MG63 (cell line): ENCODE data around the gene ZBTB7B. TPM values are rescaled to one million over a fixed set of nuclear protein-coding genes. Genes with fewer than 3 reads are reported as not detected.

ENCODE experiments used
- DNase-seq: peaks from one replicate; pipeline ENCODE4 v3.0.0-alpha.2; 2020
- H3K27me3 ChIP-seq: fragments of 250-450 bp; sonication (Bioruptor Pico); 2 replicates; pipeline ENCODE4 v1.5.1; 2020; ENCODE audit warnings: mild to moderate bottlenecking, moderate library complexity
- H3K36me3 ChIP-seq: fragments of 250-450 bp; sonication (Bioruptor Pico); 2 replicates; pipeline ENCODE4 v1.5.1; 2020; ENCODE audit warnings: mild to moderate bottlenecking, moderate library complexity
- H3K4me3 ChIP-seq: fragments of 250-450 bp; sonication (Bioruptor Pico); 2 replicates; pipeline ENCODE4 v1.5.1; 2020; ENCODE audit warnings: mild to moderate bottlenecking, moderate library complexity
- H3K9me3 ChIP-seq: fragments of 250-450 bp; sonication (Bioruptor Pico); 2 replicates; pipeline ENCODE4 v1.5.1; 2020; ENCODE audit warnings: mild to moderate bottlenecking, moderate library complexity
- total RNA-seq: library from RNA; depleted of rRNA; stranded (reverse); fragments of >200 nt; shearing (Covaris generic); gene quantifications from 2 replicates; pipeline ENCODE4 v1.2.3, GENCODE V29; 2014; ENCODE audit warnings: low replicate concordance; rRNA removed

ZBTB7B gene
- 25.7 and 60.5 TPM in 2 replicates for total RNA-seq

GRCh38 chr1:155002464-155003226 is at the start of gene ZBTB7B:
Gene ZBTB7B (plus strand): TSS chr1:155002802. CDS start chr1:155014661, 11,859 bp downstream.
- Histone ChIP-seq H3K4me3 (peak within 1 kb of the TSS; percentile 97), H3K9me3 (no peaks in the 10 kb centered on the region; the same call in 1 of the 2 replicates), H3K36me3 (peaks cover 39% of the 10 kb centered on the region), H3K27me3 (no peaks in the 10 kb centered on the region)
- peak; percentile 71 for DNase-seq

GRCh38 chr1:154953611-154954038 is 49.0 kb upstream of the ZBTB7B start:
- Histone ChIP-seq H3K27me3 (no peaks in the 10 kb centered on the region), H3K36me3 (peaks cover 2% of the 10 kb centered on the region), H3K9me3 (no peaks in the 10 kb centered on the region), H3K4me3 (no peak overlapping the region)
- DNase-seq = no peak

GRCh38 chr1:154954541-154954940 is 48.1 kb upstream of the ZBTB7B start:
- DNase-seq = no peak
- Histone ChIP-seq H3K27me3 (no peaks in the 10 kb centered on the region), H3K36me3 (peaks cover 12% of the 10 kb centered on the region), H3K4me3 (no peak overlapping the region), H3K9me3 (no peaks in the 10 kb centered on the region)

DNA sequence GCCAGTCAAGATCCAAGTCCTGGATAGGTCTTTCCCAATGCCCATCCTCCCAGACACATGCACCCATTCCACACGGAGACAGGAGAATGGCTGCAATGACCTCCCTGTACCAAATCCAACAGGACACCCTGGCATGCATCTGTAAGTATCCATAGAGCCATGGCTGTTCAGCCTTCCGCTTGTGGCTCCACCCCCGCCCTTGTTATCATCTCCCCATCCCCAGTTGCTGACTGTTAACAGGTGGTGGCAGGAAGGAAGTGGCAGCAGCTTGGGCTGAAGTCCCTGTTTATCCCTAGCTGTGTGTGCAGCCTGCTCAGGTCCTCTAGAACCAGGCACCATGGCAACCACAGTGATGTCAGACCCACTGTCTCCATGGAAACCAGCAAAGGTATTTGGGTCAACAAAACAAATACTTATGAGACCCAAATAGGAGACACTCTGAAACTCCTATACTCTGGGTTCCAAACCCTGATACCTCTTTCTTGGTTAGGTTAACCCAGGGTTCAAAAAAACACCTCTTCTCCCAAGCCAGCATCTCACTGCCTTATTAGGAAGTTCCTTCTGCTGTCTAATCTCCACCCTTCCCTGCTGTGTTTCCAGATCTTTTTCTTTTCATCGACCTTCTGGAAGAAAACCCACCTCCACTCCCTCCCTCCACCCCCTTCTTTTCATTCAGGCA is 47.4 kb upstream of the ZBTB7B start:
- peaks cover 15% of the 10 kb centered on the region for H3K36me3 ChIP-seq
- H3K4me3 ChIP-seq = peak overlapping the region; percentile 52
- no peak for DNase-seq
- no peaks in the 10 kb centered on the region for H3K27me3 ChIP-seq
- H3K9me3 ChIP-seq = no peaks in the 10 kb centered on the region

- Histone ChIP-seq H3K27me3 (no peaks in the 10 kb centered on the region), H3K36me3 (peaks cover 17% of the 10 kb centered on the region), H3K4me3 (peak within 1 kb of the TSS; percentile 52), H3K9me3 (no peaks in the 10 kb centered on the region)
- DNase-seq = peak; percentile 71
Measured at GRCh38 chr1:154955718-154956543, 46.7 kb upstream of the ZBTB7B start, which contains the start of gene PBXIP1. Gene PBXIP1 (minus strand): TSS chr1:154956099. CDS start chr1:154953721, 2,378 bp downstream.

DNA sequence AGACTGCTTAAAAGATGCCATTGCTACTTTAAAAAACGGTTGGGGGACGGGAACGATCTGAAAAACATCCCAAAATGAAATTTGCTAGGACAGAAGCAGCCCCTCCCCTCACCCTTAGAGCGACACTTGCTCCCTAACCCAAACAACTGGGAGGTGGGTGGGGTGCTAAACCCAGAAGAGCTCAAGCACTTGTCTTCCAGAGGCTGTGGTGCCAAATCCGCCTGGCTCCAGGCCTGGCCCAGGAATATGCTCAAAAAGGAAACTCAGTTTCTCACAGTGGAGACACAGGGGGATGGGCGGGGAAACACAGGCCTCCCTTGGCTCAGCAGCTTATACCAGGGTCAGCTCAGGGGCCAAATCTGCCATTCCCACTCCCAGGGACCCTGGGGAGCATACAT is 46.1 kb upstream of the ZBTB7B start:
- peaks cover 23% of the 10 kb centered on the region for H3K36me3 ChIP-seq
- no peaks in the 10 kb centered on the region for H3K9me3 ChIP-seq
- peak overlapping the region; percentile 52 for H3K4me3 ChIP-seq
- no peaks in the 10 kb centered on the region for H3K27me3 ChIP-seq
- no peak for DNase-seq

GRCh38 chr1:154957091-154957657 is 45.4 kb upstream of the ZBTB7B start:
- peaks cover 27% of the 10 kb centered on the region for H3K36me3 ChIP-seq
- H3K27me3 ChIP-seq = no peaks in the 10 kb centered on the region
- no peaks in the 10 kb centered on the region for H3K9me3 ChIP-seq
- no peak overlapping the region for H3K4me3 ChIP-seq
- no peak for DNase-seq

DNA sequence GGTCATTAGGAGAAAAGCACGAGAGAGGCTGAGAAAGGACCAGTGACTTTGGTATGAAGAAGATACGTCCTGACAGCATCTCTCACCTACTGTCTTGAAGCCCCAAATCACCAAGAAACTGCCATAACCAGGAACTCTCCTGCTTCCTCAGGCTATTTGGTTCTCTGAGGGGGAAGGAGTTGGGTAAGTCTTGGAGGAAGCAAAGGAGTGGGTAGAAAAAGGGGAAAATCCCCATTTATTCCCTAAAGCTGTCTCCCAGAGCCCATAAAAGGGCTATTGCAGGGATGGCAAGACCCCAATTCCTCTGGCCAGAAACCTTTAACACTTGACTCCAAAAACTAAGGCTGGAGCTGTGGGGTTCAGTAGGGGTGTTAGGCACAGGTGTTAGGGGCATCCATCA is 44.6 kb upstream of the ZBTB7B start:
- DNase-seq = no peak
- Histone ChIP-seq H3K36me3 (peaks cover 35% of the 10 kb centered on the region), H3K9me3 (no peaks in the 10 kb centered on the region), H3K4me3 (no peak overlapping the region), H3K27me3 (no peaks in the 10 kb centered on the region)

DNA sequence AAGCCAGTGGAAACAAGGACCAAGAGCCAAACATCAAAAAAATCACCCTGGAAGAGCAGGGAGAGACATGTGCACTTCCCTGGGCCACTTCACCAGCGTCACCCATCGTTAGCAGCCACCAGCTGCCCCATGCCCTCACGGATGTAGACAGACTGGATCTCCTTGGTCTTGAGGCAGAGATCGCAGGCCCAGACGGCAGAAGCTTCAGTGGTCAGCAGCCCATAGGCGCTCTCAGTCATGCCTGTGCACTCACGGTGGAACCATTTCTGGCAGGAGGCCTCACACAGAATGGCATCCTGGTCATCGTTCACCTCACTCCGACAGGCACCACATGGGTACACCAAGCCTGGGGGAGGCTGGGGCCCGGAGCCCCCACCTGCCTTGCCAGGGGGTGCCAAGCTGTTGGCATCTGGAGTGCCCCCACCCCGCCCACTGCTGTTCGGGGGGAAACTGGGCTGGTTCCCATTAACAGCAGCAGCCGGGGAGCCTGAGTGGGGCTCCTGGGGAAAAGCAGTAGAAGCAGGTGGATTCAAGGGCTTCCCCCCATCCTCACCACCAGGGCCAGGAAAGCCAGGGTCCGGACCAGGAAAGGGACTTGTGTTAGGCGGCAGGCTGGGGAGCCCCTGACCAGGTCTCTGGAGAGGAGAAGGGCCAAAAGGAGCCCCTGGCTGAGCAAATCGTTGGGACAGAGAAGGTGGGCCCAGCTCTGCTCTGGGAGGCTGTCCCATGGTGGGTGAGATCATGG is 43.7 kb upstream of the ZBTB7B start:
- no peaks in the 10 kb centered on the region for H3K27me3 ChIP-seq
- H3K4me3 ChIP-seq = no peak overlapping the region
- H3K9me3 ChIP-seq = no peaks in the 10 kb centered on the region
- DNase-seq = no peak
- H3K36me3 ChIP-seq = peaks cover 44% of the 10 kb centered on the region

DNA sequence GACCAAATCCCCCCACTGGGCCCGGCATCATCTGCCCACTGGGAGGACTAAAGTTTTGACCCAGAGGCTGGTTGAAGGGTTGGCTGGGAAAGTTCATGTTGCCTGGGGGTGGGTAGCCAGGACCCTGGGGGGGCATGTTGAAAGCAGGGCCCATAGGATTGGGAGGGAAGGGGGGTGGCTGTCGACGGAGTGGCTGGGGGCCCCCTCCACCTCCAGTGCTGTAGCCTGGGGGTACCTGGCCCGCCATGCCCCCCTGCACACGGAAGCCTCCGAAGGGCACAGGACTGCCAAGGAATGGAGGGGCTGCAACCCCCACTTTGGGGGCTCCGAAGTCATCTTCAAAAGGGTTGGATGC is 43.2 kb upstream of the ZBTB7B start:
- Histone ChIP-seq H3K36me3 (peaks cover 47% of the 10 kb centered on the region), H3K27me3 (no peaks in the 10 kb centered on the region), H3K9me3 (no peaks in the 10 kb centered on the region), H3K4me3 (no peak overlapping the region)
- no peak for DNase-seq

DNA sequence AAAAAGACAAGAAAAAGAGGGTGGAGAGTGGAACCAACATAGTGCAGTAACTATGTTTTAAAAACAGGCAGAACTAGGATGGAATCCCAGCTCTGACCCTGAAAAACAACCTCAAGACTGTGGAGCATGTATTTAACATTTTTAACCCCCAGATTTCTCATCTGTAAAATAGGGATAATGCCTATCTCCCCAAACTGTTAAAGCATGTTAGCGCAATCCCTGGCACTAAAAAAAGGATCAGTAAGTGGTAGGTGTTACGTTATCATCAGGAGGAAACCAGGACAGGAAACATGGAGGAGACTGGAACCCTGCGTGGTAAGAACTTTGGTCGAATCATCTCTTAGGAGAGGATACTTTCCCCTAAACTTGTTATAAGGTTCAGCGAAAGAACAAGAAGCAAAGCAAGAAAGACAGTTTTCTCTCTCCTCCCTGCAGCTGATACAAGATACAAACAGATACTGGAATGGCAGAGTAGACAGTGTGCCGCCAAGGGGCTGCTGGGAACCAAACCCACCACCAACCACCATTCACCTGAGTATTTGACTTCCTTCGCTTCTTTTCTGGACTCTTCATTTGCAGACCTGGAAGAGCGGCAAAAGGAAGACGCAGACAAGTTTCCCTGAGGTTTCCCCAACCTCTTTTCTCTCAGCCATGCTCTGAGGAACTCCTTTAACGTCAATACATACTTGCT is 42.0 kb upstream of the ZBTB7B start:
- Histone ChIP-seq H3K4me3 (peak overlapping the region; percentile 100), H3K9me3 (no peaks in the 10 kb centered on the region), H3K36me3 (peaks cover 58% of the 10 kb centered on the region), H3K27me3 (no peaks in the 10 kb centered on the region)
- DNase-seq = no peak

DNA sequence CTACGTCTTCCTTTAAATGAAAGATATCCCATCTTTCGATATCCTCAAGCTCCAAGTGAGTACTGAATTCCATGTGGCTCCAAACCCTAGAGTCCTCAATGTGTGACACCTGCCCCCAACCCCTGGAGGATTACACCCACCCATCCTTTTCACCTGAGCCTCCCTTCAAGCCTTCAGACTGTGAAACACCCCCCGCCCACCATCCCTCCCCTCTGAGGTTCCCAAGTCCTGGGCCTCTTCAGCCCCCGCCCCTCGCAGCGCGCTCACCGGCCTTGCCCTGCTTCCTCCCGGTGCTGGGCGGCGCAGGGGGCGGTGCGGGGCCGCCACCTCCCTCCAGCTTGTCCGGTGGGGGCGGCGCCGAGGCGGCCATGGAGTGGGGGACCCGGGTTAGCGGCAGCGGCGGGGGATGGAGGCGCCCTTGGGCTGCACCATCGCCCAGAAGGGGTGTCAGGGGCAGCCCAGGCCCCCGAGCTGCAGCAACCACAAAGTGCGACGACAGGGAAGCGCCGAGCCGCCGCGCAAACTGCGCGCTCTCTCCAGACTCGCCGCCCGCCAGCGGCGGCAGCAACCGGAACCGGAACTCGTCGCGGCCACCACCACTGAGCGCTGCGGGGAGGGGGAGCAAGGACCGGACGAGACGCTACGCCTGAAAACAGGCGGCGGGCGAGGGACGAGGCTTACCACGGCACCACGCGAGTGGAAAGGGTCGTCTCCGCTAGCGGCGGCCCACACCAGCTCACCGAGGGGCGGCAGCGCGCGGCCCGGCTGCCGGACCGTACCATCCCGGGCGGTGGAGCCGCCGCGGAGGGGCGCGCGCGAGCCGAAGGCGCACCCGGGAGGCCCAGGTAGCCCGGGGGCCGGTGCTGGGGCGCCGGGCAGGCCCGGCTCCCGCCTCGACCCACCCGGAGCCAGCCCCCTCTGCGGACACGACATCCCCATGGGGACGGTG is 41.1 kb upstream of the ZBTB7B start, which contains the start of gene PYGO2:
Gene PYGO2 (minus strand): TSS at position 576 of the 949 bp plus-strand sequence. CDS start 206 bp downstream, at position 370.
- Histone ChIP-seq H3K4me3 (peak within 1 kb of the TSS; percentile 100), H3K27me3 (no peaks in the 10 kb centered on the region), H3K9me3 (no peaks in the 10 kb centered on the region), H3K36me3 (peaks cover 67% of the 10 kb centered on the region)
- peak; percentile 89 for DNase-seq

GRCh38 chr1:154962156-154962749 is 40.3 kb upstream of the ZBTB7B start:
- H3K36me3 ChIP-seq = peaks cover 75% of the 10 kb centered on the region
- DNase-seq = peak; percentile 59
- H3K27me3 ChIP-seq = no peaks in the 10 kb centered on the region

GRCh38 chr1:154962795-154963330 is 39.7 kb upstream of the ZBTB7B start:
- no peaks in the 10 kb centered on the region for H3K9me3 ChIP-seq
- H3K36me3 ChIP-seq = peaks cover 81% of the 10 kb centered on the region
- peak overlapping the region; percentile 100 for H3K4me3 ChIP-seq
- H3K27me3 ChIP-seq = no peaks in the 10 kb centered on the region
- DNase-seq = no peak

More at GRCh38 chr1:154962156-154962749, 40.3 kb upstream of the ZBTB7B start:
- Histone ChIP-seq H3K4me3 (peak overlapping the region; percentile 100), H3K9me3 (no peaks in the 10 kb centered on the region)
